Mucosa of descending colon (tissue), 3 donors: ENCODE measurements around the gene PHACTR1. TPM values are rescaled to one million over a fixed set of nuclear protein-coding genes. Genes with fewer than 3 reads are reported as not detected.

ENCODE experiments used
- ATAC-seq: fragments of 200-7000 bp; cut with Tn5 transposase; one replicate; pipeline ENCODE4 v1.9.1; 2020; ENCODE audit warnings: mild to moderate bottlenecking, moderate library complexity
- DNase-seq, 3 donors: peaks; one replicate each; pipeline ENCODE4 v3.0.0-alpha.2; 2020
- H3K36me3 ChIP-seq: fragments of 200-600 bp; one replicate; pipeline ENCODE4 v1.8.0; 2021; ENCODE audit warnings: low read depth, mild to moderate bottlenecking
- H3K4me1 ChIP-seq: fragments of 200-600 bp; one replicate; pipeline ENCODE4 v1.8.0; 2021; ENCODE audit warnings: low read depth, mild to moderate bottlenecking
- H3K4me3 ChIP-seq: fragments of 200-600 bp; one replicate; pipeline ENCODE4 v1.8.0; 2021; ENCODE audit warnings: mild to moderate bottlenecking
- H3K9me3 ChIP-seq: fragments of 200-600 bp; one replicate; pipeline ENCODE4 v1.8.0; 2021; ENCODE audit warnings: mild to moderate bottlenecking
- intact Hi-C, 2 donors: fragments of 100-400 bp; cut with DNase I in 1 of 2; cut with micrococcal nuclease in 1 of 2; formaldehyde crosslinking; loops; one replicate each; pipeline versions ENCODE4 v1.11.0 to v1.11.1; 2022; cut with DNase I, micrococcal nuclease
- total RNA-seq, 3 donors: library from RNA; stranded (reverse); fragmentation: NEBNext Ultra II Directional in 2 of 3; extraction: Animal tissue kit (Norgen Biotek cat#: 25700) in 2 of 3; gene quantifications; one replicate each; pipeline versions ENCODE4 v1.2.1 to v1.2.4, GENCODE V29; 2021 to 2023
- TF ChIP-seq, protein P1 (sequence below): fragments of 200-600 bp; IDR thresholded peaks from one replicate; pipeline ENCODE4 v1.8.0; 2022; ENCODE audit warnings: antibody characterized with exemption, mild to moderate bottlenecking
- donor health status: DM: no; HTN: no; CAD: no; lungs with moderate emphysema.
- donor health status: DM: no; HTN: no; CAD: no.
- donor health status: DM: no; HTN: yes; CAD: no.

PHACTR1 gene
- total RNA-seq, 3 donors from 2014 or later = 2.7 to 4.7 (median 3.1) TPM

DNA sequence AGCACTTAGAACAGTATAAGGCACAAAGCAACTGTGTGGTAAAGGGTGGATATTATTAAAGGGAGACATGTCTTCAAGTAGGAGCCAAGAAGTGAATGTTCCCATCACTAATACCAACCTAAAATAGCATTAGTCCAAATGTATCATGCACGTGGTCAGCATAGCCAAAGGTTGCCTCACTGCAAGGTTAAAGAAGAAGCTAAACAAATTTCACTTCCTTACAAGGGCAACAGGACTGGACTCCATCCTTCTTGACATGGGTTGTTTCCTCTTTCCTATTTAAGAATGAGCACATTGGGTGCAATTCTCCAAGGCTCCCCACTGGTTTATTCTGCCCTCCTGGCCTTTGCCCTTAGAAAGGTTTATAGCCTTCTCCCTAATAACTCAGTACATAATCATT is 186.7 kb downstream of the PHACTR1 start:
- Histone ChIP-seq H3K4me3 (no peak overlapping the region), H3K9me3 (no peaks in the 10 kb centered on the region), H3K36me3 (no peaks in the 10 kb centered on the region), H3K4me1 (no peaks in the 10 kb centered on the region)
- TF ChIP-seq, protein P1, sequence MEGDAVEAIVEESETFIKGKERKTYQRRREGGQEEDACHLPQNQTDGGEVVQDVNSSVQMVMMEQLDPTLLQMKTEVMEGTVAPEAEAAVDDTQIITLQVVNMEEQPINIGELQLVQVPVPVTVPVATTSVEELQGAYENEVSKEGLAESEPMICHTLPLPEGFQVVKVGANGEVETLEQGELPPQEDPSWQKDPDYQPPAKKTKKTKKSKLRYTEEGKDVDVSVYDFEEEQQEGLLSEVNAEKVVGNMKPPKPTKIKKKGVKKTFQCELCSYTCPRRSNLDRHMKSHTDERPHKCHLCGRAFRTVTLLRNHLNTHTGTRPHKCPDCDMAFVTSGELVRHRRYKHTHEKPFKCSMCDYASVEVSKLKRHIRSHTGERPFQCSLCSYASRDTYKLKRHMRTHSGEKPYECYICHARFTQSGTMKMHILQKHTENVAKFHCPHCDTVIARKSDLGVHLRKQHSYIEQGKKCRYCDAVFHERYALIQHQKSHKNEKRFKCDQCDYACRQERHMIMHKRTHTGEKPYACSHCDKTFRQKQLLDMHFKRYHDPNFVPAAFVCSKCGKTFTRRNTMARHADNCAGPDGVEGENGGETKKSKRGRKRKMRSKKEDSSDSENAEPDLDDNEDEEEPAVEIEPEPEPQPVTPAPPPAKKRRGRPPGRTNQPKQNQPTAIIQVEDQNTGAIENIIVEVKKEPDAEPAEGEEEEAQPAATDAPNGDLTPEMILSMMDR = no peak
- intact Hi-C loops = no loop called here
- ATAC-seq (no peak), DNase-seq (peak in 1 of 3 donors; percentile 5)

DNA sequence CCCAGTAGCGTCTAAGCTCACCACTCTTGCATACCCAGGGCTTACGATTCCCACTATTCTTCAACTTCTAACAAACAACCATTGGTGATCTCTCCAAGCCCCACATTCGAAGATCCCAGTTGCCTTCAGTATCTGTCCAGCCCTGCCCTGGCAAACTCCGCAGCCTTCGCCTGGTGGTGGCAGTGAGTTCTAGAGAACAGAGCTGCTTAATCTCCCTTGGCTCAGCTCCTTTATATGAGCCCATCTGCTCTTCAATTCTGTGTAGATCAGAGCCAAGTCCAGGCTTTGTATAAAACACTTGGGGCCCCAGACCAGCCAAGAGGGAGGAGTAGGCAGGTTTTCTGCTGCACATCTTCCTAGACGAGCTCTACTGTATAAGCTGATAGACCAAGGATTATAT is 193.3 kb downstream of the PHACTR1 start:
- Histone ChIP-seq H3K4me3 (no peak overlapping the region), H3K4me1 (no peaks in the 10 kb centered on the region), H3K36me3 (no peaks in the 10 kb centered on the region), H3K9me3 (no peaks in the 10 kb centered on the region)
- TF ChIP-seq, protein P1 = no peak
- intact Hi-C loops = loop anchor here in 1 of 2 donors (10.0 kb wide), 1 partner anchor 425 kb away; no protein-coding TSS in a partner anchor
- DNase-seq (no peak), ATAC-seq (no peak)

DNA sequence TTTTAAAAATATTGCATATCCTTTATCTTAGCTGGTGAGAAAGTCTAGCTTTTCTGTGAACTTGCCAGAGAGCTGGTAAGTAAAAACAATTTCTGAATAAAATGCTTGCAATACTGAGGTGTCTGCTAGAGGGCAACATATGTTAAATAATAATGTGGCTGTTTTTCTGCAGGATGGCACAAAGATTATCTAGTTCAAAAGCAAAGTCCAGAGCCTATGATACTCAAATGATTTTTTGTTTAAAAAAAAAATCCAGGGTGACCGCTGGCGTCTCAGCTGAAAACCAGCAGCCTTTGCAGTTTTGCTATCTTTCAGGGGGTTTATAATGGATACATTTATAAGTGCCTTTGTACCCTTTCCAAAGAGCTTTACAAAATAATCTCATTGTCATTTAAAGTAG is 194.9 kb downstream of the PHACTR1 start:
- Histone ChIP-seq H3K9me3 (no peaks in the 10 kb centered on the region), H3K36me3 (no peaks in the 10 kb centered on the region), H3K4me1 (no peaks in the 10 kb centered on the region), H3K4me3 (no peak overlapping the region)
- peak in 1 of 3 donors; percentile 15 for DNase-seq
- intact Hi-C loops = loop anchor here in 1 of 2 donors (10.0 kb wide), 1 partner anchor 423 kb away; no protein-coding TSS in a partner anchor
- TF ChIP-seq, protein P1 = no peak
- no peak for ATAC-seq

DNA sequence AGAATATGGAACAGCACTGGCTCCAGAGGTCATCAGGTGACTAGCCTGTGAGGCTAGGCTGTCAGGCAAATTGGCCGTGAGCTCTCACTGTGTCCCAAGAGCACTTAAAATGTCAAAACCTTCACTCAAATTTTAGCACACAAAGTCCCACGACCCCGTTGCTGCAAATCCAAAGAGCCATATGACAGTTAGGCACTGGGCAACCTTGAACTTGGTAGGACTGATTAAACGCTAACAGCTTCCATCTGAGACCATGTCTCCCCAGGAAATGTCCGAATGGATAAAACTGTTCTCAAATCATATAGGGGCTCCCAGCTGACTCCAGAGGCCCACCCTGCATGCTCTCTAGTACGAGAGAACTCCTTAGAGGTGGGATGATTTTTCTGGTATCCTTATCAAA is 196.6 kb downstream of the PHACTR1 start:
- Histone ChIP-seq H3K36me3 (no peaks in the 10 kb centered on the region), H3K4me3 (no peak overlapping the region), H3K4me1 (no peaks in the 10 kb centered on the region), H3K9me3 (no peaks in the 10 kb centered on the region)
- intact Hi-C loops = loop anchor here in 1 of 2 donors (10.0 kb wide), 1 partner anchor 422 kb away; no protein-coding TSS in a partner anchor
- ATAC-seq (no peak), DNase-seq (no peak)
- TF ChIP-seq, protein P1 = no peak

DNA sequence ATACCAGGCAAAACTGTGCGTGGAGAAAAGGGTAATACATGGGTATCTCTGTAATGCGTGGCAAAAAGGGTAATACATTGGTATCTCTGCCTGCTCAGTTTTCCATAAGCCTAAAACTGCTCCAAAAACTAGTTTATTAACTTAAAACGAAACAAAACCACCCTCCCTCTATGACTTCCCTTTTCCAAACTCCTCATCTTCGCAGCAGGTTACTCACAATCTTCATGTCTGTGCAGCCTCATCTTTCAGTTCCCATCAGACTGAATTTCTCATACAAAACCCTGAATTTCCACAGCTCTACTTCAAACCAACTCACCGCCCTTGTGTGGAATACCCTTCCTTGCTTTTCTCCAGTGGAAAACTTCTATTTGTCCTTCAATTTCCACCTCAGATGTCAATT is 199.4 kb downstream of the PHACTR1 start:
- no peaks in the 10 kb centered on the region for H3K36me3 ChIP-seq
- no peak for DNase-seq
- no peak for ATAC-seq

More for the DNA sequence above, 199.4 kb downstream of the PHACTR1 start:
- Histone ChIP-seq H3K4me3 (no peak overlapping the region), H3K9me3 (no peaks in the 10 kb centered on the region), H3K4me1 (no peaks in the 10 kb centered on the region)
- TF ChIP-seq, protein P1 = no peak
- intact Hi-C loops = loop anchor here in 1 of 2 donors (10.0 kb wide), 1 partner anchor 419 kb away; no protein-coding TSS in a partner anchor
